ACHN (cell line): ENCODE results near the gene KCNIP1.

Source experiments
- DNase-seq: peaks from one replicate; pipeline ENCODE4 v3.0.0-alpha.2; 2015
- in situ Hi-C: cut with HindIII; loops from 2 replicates; pipeline ENCODE4 v1.10.0; 2017; ENCODE audit warnings: low sequenced_read_pairs, low pct_ligation_motif_present, low pct_unique_long_range_greater_than_20kb

KCNIP1 gene

GRCh38 chr5:170480260-170480659 lies 23.6 kb upstream of the KCNIP1 start:
- DNase-seq, result peak; percentile 72
- in situ Hi-C loops, result no loop called here

- in situ Hi-C loops, result no loop called here
Measured at GRCh38 chr5:170481849-170482248, 22.0 kb upstream of the KCNIP1 start.

GRCh38 chr5:170482511-170482910 lies 21.3 kb upstream of the KCNIP1 start:
- in situ Hi-C loops, result no loop called here
- no peak for DNase-seq

More at GRCh38 chr5:170481849-170482248, 22.0 kb upstream of the KCNIP1 start:
- DNase-seq, result no peak

- in situ Hi-C loops, result no loop called here
- DNase-seq, result peak; percentile 73
Measured at GRCh38 chr5:170483701-170484458, 19.9 kb upstream of the KCNIP1 start.

GRCh38 chr5:170484459-170484831 lies 19.4 kb upstream of the KCNIP1 start:
- in situ Hi-C loops, result no loop called here

GRCh38 chr5:170484847-170485615 lies 18.8 kb upstream of the KCNIP1 start:
- in situ Hi-C loops, result no loop called here
- DNase-seq, result no peak

More at GRCh38 chr5:170484459-170484831, 19.4 kb upstream of the KCNIP1 start:
- no peak for DNase-seq

GRCh38 chr5:170485616-170485911 lies 18.3 kb upstream of the KCNIP1 start:
- no peak for DNase-seq
- in situ Hi-C loops, result no loop called here

GRCh38 chr5:170486371-170486770 lies 17.4 kb upstream of the KCNIP1 start:
- in situ Hi-C loops, result no loop called here

GRCh38 chr5:170488570-170488969 lies 15.2 kb upstream of the KCNIP1 start:
- in situ Hi-C loops, result no loop called here
- DNase-seq, result peak; percentile 42

More at GRCh38 chr5:170486371-170486770, 17.4 kb upstream of the KCNIP1 start:
- no peak for DNase-seq

GRCh38 chr5:170489199-170489598 lies 14.6 kb upstream of the KCNIP1 start:
- in situ Hi-C loops, result no loop called here
- no peak for DNase-seq

GRCh38 chr5:170490381-170490780 lies 13.4 kb upstream of the KCNIP1 start:
- in situ Hi-C loops, result no loop called here
- DNase-seq, result no peak

- DNase-seq, result peak; percentile 97
- in situ Hi-C loops, result no loop called here
Measured at GRCh38 chr5:170491479-170491878, 12.3 kb upstream of the KCNIP1 start.

GRCh38 chr5:170493028-170493820 lies 10.6 kb upstream of the KCNIP1 start:
- in situ Hi-C loops, result no loop called here
- DNase-seq, result peak; percentile 85

GRCh38 chr5:170494041-170494440 lies 9.8 kb upstream of the KCNIP1 start:
- in situ Hi-C loops, result no loop called here
- no peak for DNase-seq

GRCh38 chr5:170495825-170496661 lies 7.8 kb upstream of the KCNIP1 start:
- in situ Hi-C loops, result no loop called here
- DNase-seq, result no peak

GRCh38 chr5:170496662-170497028 lies 7.2 kb upstream of the KCNIP1 start:
- in situ Hi-C loops, result no loop called here
- no peak for DNase-seq

- DNase-seq, result no peak
- in situ Hi-C loops, result no loop called here
Measured at GRCh38 chr5:170497311-170498038, 6.3 kb upstream of the KCNIP1 start.

- DNase-seq, result no peak
- in situ Hi-C loops, result no loop called here
Measured at GRCh38 chr5:170498811-170499351, 4.9 kb upstream of the KCNIP1 start.
